ENCODE results near the gene ANO2.
A peak's percentile ranks its signal among the peaks of the same experiment; 100 is the strongest.

Gene ANO2

DNA sequence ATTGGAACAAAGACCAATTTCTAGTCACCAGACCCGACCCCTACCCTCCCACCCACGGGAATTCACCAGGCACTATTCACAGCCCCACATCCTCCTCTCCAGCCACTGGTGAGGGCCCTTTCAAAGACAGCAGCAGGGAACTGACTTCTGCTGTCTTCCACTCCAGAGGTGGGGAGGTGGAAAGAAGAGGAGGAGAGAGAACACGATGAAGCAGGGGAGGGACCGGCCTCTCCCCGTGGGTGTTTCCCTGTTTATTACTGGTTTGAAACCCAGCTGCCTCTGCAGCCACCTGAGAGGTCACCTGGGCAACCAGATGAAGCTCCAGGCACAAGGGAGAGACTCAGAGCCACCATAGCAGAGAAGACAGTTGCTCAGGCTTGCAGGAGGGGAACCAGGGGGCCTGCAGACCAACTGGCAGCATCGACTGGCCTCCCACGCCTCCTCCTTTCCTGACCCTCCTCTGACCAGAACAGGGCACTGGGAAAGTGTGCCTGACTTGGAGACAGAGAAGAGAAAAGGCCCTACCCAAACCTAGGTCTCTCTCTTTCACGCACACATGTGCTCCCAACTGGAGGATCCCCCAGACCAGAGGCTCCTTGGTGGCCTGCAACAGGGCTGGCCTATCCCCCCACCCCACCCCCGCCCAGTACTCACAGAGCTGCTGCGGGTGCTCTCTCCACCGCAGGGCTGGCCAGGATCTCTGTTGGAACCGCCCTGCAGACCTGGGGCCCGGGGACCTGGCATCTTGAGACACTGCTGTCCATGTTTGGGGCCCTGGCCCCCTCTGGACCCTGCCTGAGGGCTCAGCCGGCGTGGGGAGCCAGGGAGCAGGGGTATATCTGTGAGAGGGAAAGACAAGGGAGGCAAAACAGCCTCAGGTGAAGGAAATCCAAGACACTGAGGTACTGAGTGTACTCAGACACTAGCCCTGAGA is 22.8 kb downstream of the ANO2 start:
- H3K36me3 ChIP-seq, result no peaks in the 10 kb centered on the region
- H3K9me3 ChIP-seq, result no peaks in the 10 kb centered on the region
- no peak overlapping the region for H3K27ac ChIP-seq
- intact Hi-C loops (cut with DNase I; ENCODE audit: low total_unique reads), result no loop called here
- TF ChIP-seq, protein P1, sequence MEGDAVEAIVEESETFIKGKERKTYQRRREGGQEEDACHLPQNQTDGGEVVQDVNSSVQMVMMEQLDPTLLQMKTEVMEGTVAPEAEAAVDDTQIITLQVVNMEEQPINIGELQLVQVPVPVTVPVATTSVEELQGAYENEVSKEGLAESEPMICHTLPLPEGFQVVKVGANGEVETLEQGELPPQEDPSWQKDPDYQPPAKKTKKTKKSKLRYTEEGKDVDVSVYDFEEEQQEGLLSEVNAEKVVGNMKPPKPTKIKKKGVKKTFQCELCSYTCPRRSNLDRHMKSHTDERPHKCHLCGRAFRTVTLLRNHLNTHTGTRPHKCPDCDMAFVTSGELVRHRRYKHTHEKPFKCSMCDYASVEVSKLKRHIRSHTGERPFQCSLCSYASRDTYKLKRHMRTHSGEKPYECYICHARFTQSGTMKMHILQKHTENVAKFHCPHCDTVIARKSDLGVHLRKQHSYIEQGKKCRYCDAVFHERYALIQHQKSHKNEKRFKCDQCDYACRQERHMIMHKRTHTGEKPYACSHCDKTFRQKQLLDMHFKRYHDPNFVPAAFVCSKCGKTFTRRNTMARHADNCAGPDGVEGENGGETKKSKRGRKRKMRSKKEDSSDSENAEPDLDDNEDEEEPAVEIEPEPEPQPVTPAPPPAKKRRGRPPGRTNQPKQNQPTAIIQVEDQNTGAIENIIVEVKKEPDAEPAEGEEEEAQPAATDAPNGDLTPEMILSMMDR (IDR thresholded peaks at IDR 0.05), result no peak
- H3K27me3 ChIP-seq, result peaks cover 0 to 14% of the 10 kb centered on the region in 2 donors
- DNase-seq, result peak in 1 of 2 donors; percentile 34
- no peaks in the 10 kb centered on the region for H3K4me1 ChIP-seq
- no peak overlapping the region for H3K4me3 ChIP-seq

DNA sequence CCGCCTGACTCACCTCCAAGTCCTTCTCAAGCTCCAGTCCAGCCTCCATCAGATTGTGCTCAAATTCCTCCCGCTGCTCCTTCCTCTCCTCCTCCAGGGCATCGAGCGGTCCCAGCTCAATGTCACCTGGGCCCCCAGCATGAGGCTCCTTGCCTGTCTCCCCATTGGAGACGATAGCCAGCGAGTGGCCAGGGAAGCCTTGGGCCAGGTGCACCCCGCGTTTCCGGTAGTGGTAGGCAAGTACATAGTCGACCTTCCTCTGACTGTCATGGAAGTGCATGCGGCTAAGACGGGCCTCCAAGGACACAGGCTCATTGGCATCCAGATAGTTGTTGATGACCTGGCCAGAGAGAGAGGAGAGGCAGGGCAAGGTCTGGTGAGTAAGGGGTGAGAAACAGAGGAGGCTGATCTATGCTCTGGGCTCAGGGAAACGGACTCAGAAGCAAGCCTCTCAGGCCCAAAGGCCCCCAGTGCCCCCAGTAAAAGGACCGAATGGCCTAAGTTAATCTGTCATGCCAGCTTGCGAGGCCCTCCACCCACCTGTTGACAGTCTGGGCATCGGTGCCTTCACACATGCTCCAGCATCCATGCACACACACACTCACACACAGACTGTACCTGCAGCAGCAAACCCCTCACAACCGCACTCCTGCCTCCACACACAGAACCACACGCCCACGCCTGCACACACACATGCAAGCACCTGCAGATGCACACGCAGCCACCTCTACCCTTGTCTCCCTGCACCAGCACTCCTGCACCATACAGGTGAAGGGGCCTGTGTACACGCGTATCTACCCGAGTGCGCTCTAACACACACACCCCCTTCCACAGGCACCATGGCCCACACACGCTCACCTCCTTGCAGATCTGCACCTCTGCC is 23.8 kb downstream of the ANO2 start:
- TF ChIP-seq, protein P1 (IDR thresholded peaks at IDR 0.05), result no peak
- H3K36me3 ChIP-seq, result no peaks in the 10 kb centered on the region
- peaks cover 0 to 14% of the 10 kb centered on the region in 2 donors for H3K27me3 ChIP-seq
- no peaks in the 10 kb centered on the region for H3K4me1 ChIP-seq
- DNase-seq, result peak in 1 of 2 donors; percentile 38
- no peak overlapping the region for H3K27ac ChIP-seq
- no peak overlapping the region for H3K4me3 ChIP-seq
- intact Hi-C loops (cut with DNase I; ENCODE audit: low total_unique reads), result no loop called here
- no peaks in the 10 kb centered on the region for H3K9me3 ChIP-seq

DNA sequence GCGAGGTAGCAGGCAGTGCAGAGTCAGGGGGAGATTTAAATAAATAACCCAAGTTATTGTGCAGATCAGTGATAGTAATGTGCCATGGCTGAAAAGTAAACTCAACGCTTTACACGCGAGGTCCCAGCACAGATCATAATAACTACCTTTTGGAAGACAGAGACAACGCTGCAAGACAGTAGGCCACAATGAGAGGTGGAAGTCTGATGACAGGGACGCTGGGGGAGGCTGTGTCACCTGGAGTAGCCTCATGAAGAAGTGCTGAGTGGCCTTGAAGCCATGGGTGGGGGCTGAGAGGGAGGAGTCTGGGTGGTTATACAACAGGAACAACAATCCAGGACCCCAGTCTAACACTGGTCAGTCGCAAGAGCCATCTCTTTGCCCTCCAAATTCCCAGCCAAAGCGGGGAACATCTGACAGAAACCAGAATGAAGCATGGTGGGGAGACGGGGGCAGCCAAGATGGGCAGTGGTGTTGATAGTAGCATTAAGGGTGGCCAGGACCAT is 28.2 kb downstream of the ANO2 start:
- DNase-seq, result peak in 1 of 2 donors; percentile 45
- Histone ChIP-seq H3K4me1 (no peaks in the 10 kb centered on the region), H3K9me3 (no peaks in the 10 kb centered on the region), H3K4me3 (no peak overlapping the region), H3K27ac (no peak overlapping the region), H3K27me3 (peaks cover 0 to 10% of the 10 kb centered on the region in 2 donors), H3K36me3 (no peaks in the 10 kb centered on the region)
- TF ChIP-seq, protein P1 (IDR thresholded peaks at IDR 0.05), result no peak
- intact Hi-C loops (cut with DNase I; ENCODE audit: low total_unique reads), result no loop called here

DNA sequence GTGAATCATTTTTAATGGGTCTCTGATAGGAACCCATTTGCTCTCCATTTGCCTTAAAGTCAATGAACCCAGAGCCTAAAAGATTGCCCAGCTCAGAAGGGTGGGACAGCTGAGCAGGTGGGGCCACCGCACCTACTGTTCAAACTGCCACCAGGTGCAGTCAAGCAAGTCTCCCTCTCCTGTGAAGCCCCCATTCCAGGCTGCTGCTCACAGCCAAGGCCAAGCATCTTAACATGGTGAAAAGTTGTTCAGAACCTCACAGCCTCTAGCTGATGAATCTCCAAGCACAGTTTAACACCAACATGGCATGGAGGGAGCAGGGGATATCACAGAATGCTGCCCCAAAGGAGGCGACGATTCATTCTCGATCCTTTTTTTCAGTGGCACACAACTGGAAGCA is 29.5 kb downstream of the ANO2 start:
- Histone ChIP-seq H3K4me3 (no peak overlapping the region), H3K36me3 (no peaks in the 10 kb centered on the region), H3K27me3 (peaks cover 0 to 16% of the 10 kb centered on the region in 2 donors), H3K9me3 (no peaks in the 10 kb centered on the region), H3K4me1 (no peaks in the 10 kb centered on the region), H3K27ac (no peak overlapping the region)
- peak in 1 of 2 donors; percentile 33 for DNase-seq
- intact Hi-C loops (cut with DNase I; ENCODE audit: low total_unique reads), result no loop called here
- TF ChIP-seq, protein P1 (IDR thresholded peaks at IDR 0.05), result no peak

DNA sequence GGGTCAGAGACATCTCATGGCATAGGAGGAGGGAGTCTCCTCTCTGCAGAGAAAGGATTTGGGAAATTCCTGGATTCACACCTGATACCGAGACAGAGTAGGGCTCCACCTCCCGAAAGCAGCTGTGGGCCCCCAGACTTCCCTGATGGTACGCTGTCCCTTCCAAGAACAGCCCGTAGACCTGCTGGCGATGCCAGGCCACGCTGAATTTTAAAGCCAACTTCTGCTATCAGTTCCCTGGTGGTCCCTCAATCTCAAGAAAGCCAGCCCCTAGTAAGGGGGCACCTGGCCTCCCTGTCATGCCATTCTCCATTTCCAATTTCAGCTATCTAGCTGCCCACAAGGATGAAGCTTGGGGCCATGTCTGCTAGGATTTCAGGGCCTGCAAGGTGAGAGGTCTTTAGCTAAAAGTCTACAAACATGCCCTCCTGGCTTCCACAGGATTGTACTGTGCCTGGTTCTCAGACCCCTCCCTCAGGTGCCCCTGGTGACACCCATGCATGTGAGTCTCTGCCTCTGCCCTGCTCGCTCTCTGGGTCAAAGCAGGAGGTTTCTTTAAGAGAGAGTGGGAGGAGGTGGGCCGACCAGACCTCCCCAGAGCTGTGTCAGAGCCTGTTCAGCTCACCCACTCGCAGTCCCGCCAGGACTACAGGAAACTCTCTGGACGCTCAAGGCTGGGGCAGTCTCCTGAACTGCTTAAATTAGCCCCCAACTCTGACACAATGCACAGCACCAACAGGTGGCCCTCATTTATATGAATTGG is 30.5 kb downstream of the ANO2 start:
- H3K27ac ChIP-seq, result no peak overlapping the region
- H3K4me3 ChIP-seq, result no peak overlapping the region
- TF ChIP-seq, protein P1 (IDR thresholded peaks at IDR 0.05), result no peak
- H3K36me3 ChIP-seq, result no peaks in the 10 kb centered on the region
- no peaks in the 10 kb centered on the region for H3K9me3 ChIP-seq
- H3K4me1 ChIP-seq, result no peaks in the 10 kb centered on the region
- intact Hi-C loops (cut with DNase I; ENCODE audit: low total_unique reads), result no loop called here
- H3K27me3 ChIP-seq, result peaks cover 0 to 16% of the 10 kb centered on the region in 2 donors
- peak in 1 of 2 donors; percentile 47 for DNase-seq
